Esophagus muscularis mucosa (tissue), 4 donors: Measurements from ENCODE around the gene LHB. TPM values are rescaled to one million over a fixed set of nuclear protein-coding genes. Genes with fewer than 3 reads are reported as not detected.

ENCODE experiments used
- DNase-seq: peaks from one replicate; pipeline ENCODE4 v3.0.0-alpha.2; 2017; ENCODE audit errors: extremely low spot score
- H3K27ac ChIP-seq, 4 donors: fragments of 200-600 bp; sonication (generic); replicated peaks in 1 of 4; 1 replicate in 3 of 4; 2 replicates in 1 of 4; pipeline ENCODE4 v1.5.1; 2016 to 2019; ENCODE audit warnings: mild to moderate bottlenecking in 1 of 4
- H3K27me3 ChIP-seq, 4 donors: fragments of 200-600 bp; sonication (generic); one replicate each; pipeline versions ENCODE4 v1.5.1 to v1.6.0; 2016 to 2019
- H3K36me3 ChIP-seq, 4 donors: fragments of 200-600 bp; sonication (generic); one replicate each; pipeline ENCODE4 v1.5.1; 2016 to 2019
- H3K4me1 ChIP-seq, 4 donors: fragments of 200-600 bp; sonication (generic); one replicate each; pipeline ENCODE4 v1.5.1; 2016 to 2019
- H3K4me3 ChIP-seq, 4 donors: fragments of 200-600 bp; sonication (generic); 1 replicate in 2 of 4; 2 replicates in 2 of 4; pipeline ENCODE4 v1.5.1; 2016 to 2019; ENCODE audit warnings: mild to moderate bottlenecking in 4 of 4, moderate library complexity in 1 of 4
- H3K9me3 ChIP-seq, 4 donors: fragments of 200-600 bp; sonication (generic); 1 replicate in 3 of 4; 2 replicates in 1 of 4; pipeline ENCODE4 v1.5.1; 2016 to 2019
- CTCF ChIP-seq, 3 experiments: fragments of 200-600 bp in 2 of 3; fragments of 450-650 bp in 1 of 3; sonication (generic) in 2 of 3; IDR thresholded peaks; one replicate each; pipeline ENCODE4 v1.5.1; 2017 to 2019; ENCODE audit warnings: antibody characterized with exemption in 3 of 3, mild to moderate bottlenecking in 2 of 3, moderate library complexity in 1 of 3
- EP300 ChIP-seq: sonication (generic); formaldehyde crosslinking; IDR thresholded peaks from one replicate; pipeline ENCODE4 v1.6.1; 2017; ENCODE audit warnings: antibody characterized with exemption
- POLR2A ChIP-seq: fragments of 450-650 bp; IDR thresholded peaks from one replicate; pipeline ENCODE4 v1.6.1; 2017; ENCODE audit warnings: antibody characterized with exemption, moderate library complexity, mild to moderate bottlenecking, low read depth
- POLR2AphosphoS5 ChIP-seq, 2 donors: sonication (generic); formaldehyde crosslinking; IDR thresholded peaks; one replicate each; pipeline ENCODE4 v1.6.1; 2017; ENCODE audit warnings: antibody characterized with exemption in 2 of 2
- WGBS: methylation state at CpG from one replicate; pipeline ENCODE4 v1.1.5; 2018; 5-methylcytosine and 5-hydroxymethylcytosine counted together
- intact Hi-C: fragments of 100-400 bp; cut with DNase I; formaldehyde crosslinking; loops from one replicate; pipeline ENCODE4 v1.15.1; 2023
- total RNA-seq, 4 donors: library from RNA; depleted of rRNA; stranded (reverse); fragments of >200 nt; gene quantifications; one replicate each; pipeline versions ENCODE4 v1.1.0 to v1.2.1, GENCODE V29; 2016

The LHB gene
- total RNA-seq, 4 donors from 2014 or later = not detected

DNA sequence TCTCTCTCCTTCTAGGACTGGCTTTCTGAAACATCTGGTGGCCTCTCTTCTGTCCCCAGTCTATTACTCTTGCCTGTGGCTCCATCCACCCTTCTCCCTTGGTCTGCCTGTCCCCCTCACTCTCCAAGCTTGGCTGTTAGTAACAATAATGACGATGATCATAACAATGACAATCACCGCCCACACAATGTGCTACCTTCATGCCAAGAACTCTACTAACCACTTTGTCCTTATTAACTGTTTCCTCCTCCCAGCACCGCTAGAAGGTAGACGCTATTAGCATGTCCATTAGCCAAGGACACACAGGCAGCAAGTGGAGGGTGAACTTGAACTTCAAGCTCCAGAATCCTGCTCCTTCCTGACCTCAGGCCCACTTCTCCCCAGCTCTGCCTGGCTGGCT, 26.5 kb downstream of the LHB start:
- no peaks in the 10 kb centered on the region for H3K27me3 ChIP-seq
- no peaks in the 10 kb centered on the region for H3K9me3 ChIP-seq
- peaks cover 36 to 52% (median 46%) of the 10 kb centered on the region in 4 donors for H3K4me1 ChIP-seq
- H3K4me3 ChIP-seq = no peak overlapping the region
- no peak for TF ChIP-seq CTCF (IDR thresholded peaks at IDR 0.05)
- TF ChIP-seq POLR2A = no peak
- no peak for TF ChIP-seq EP300
- TF ChIP-seq POLR2AphosphoS5 (IDR thresholded peaks at IDR 0.05) = no peak
- peak overlapping the region in 3 of 4 donors; percentile 93 to 95 (median 94) for H3K27ac ChIP-seq
- no peak for DNase-seq
- intact Hi-C loops = no loop called here
- H3K36me3 ChIP-seq = peaks cover 12 to 53% (median 40%) of the 10 kb centered on the region in 4 donors
- 63% methylated on average over 4 of the region's 4 CpGs for WGBS

- Histone ChIP-seq H3K4me3 (no peak overlapping the region), H3K27ac (peak overlapping the region in 2 of 4 donors; percentile 93 to 95), H3K27me3 (no peaks in the 10 kb centered on the region), H3K4me1 (peaks cover 35 to 46% (median 40%) of the 10 kb centered on the region in 4 donors), H3K9me3 (no peaks in the 10 kb centered on the region), H3K36me3 (peaks cover 19 to 59% (median 46%) of the 10 kb centered on the region in 4 donors)
- 71% methylated on average over 13 of the region's 17 CpGs for WGBS
- intact Hi-C loops = no loop called here
- TF ChIP-seq EP300 = no peak
- TF ChIP-seq POLR2AphosphoS5 (IDR thresholded peaks at IDR 0.05) = no peak
- TF ChIP-seq CTCF (IDR thresholded peaks at IDR 0.05) = no peak
- TF ChIP-seq POLR2A = no peak
- no peak for DNase-seq
Measured at GRCh38 chr19:48989701-48990291, 27.1 kb downstream of the LHB start.

- H3K27me3 ChIP-seq = no peaks in the 10 kb centered on the region
- peaks cover 25 to 69% (median 55%) of the 10 kb centered on the region in 4 donors for H3K36me3 ChIP-seq
- intact Hi-C loops = no loop called here
- no peak for DNase-seq
- 91% methylated on average over 9 of the region's 9 CpGs for WGBS
- H3K9me3 ChIP-seq = no peaks in the 10 kb centered on the region
- peaks cover 27 to 37% (median 31%) of the 10 kb centered on the region in 4 donors for H3K4me1 ChIP-seq
- H3K27ac ChIP-seq = no peak overlapping the region
- H3K4me3 ChIP-seq = no peak overlapping the region
- TF ChIP-seq EP300 (no peak), POLR2AphosphoS5 (IDR thresholded peaks at IDR 0.05) (no peak), CTCF (IDR thresholded peaks at IDR 0.05) (no peak), POLR2A (no peak)
Measured at GRCh38 chr19:48988860-48989259, 28.0 kb downstream of the LHB start.

- WGBS = 95% methylated on average over 6 of the region's 7 CpGs
- DNase-seq = no peak
- H3K36me3 ChIP-seq = peaks cover 25 to 75% (median 61%) of the 10 kb centered on the region in 4 donors
- H3K4me3 ChIP-seq = no peak overlapping the region
- H3K9me3 ChIP-seq = no peaks in the 10 kb centered on the region
- TF ChIP-seq POLR2AphosphoS5 (IDR thresholded peaks at IDR 0.05) (no peak), EP300 (no peak), POLR2A (no peak), CTCF (IDR thresholded peaks at IDR 0.05) (no peak)
- intact Hi-C loops = no loop called here
- H3K27ac ChIP-seq = no peak overlapping the region
- H3K27me3 ChIP-seq = no peaks in the 10 kb centered on the region
- peaks cover 27 to 36% (median 30%) of the 10 kb centered on the region in 4 donors for H3K4me1 ChIP-seq
Measured at GRCh38 chr19:48988286-48988685, 28.6 kb downstream of the LHB start.
